Fibroblast of villous mesenchyme (primary cell): Measurements from ENCODE around the gene GBE1. TPM values are rescaled to one million over a fixed set of nuclear protein-coding genes. Genes with fewer than 3 reads are reported as not detected.
A peak's percentile ranks its signal among the peaks of the same experiment; 100 is the strongest.

Experiments
- DNase-seq: peaks from one replicate; pipeline ENCODE4 v3.0.0-alpha.2; 2010; ENCODE audit warnings: low read depth
- H3K4me3 ChIP-seq: 2 replicates; pipeline ENCODE4 v1.5.1; 2011; ENCODE audit warnings: low read depth, mild to moderate bottlenecking, low read length
- CTCF ChIP-seq: IDR thresholded peaks from 2 replicates; pipeline ENCODE4 v1.5.1; 2012; ENCODE audit warnings: low read depth, mild to moderate bottlenecking, low read length; ENCODE audit not compliant: insufficient read depth
- total RNA-seq: library from RNA; depleted of rRNA; stranded (reverse); fragments of >200 nt; gene quantifications from 2 replicates; pipeline ENCODE4 v1.2.3, GENCODE V29; 2012

Gene GBE1
- total RNA-seq, 1 donor, result 231 TPM

GRCh38 chr3:81643721-81644120 is 117.7 kb downstream of the GBE1 start:
- DNase-seq, result peak; percentile 40
- TF ChIP-seq CTCF, result peak; percentile 45
- no peak overlapping the region for H3K4me3 ChIP-seq

- no peak overlapping the region for H3K4me3 ChIP-seq
- no peak for TF ChIP-seq CTCF
- DNase-seq, result no peak
Observed at GRCh38 chr3:81638480-81638879, 123.0 kb downstream of the GBE1 start.

DNA sequence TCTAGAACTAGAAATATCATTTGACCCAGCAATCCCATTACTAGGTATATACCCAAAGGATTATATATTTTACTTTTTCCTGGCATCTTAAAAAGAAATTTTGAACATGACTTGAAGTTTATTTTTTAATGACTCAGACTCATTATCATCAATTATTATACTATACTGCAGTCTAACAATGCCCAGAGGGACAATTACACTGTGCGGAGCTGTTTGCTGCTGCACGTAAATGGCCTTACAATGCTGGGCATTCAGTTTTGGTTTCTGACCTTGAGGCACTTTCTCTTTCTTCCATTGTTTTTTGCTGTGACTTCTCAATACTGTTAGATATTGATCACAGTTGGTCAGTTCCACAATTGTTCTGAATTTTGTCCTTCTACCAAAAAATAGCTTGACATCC is 128.8 kb downstream of the GBE1 start:
- no peak for DNase-seq
- TF ChIP-seq CTCF, result no peak
- H3K4me3 ChIP-seq, result no peak overlapping the region

GRCh38 chr3:81624756-81625155 is 136.7 kb downstream of the GBE1 start:
- DNase-seq, result no peak
- no peak overlapping the region for H3K4me3 ChIP-seq
- TF ChIP-seq CTCF, result no peak

DNA sequence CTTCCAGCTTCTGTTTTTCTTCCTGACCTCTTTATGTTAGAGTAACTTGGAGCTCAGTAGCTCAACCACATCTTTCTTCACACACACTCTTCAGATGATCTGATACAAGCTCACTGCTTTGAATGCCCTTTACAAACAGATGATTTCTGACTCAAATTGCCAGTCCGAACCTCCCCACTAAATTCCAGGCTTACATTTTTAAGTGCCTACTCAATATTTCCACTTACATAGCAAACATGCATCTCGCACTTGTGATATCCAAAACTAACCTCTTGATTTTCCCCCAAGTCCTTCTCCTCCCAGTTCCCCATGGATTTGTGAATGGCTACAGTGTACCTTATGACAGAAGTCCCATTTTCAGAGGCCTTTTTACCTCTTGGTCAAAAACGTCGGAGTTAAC is 139.1 kb downstream of the GBE1 start:
- no peak for TF ChIP-seq CTCF
- peak; percentile 3 for DNase-seq
- H3K4me3 ChIP-seq, result no peak overlapping the region

GRCh38 chr3:81621277-81621676 is 140.2 kb downstream of the GBE1 start:
- no peak overlapping the region for H3K4me3 ChIP-seq
- TF ChIP-seq CTCF, result no peak
- no peak for DNase-seq

GRCh38 chr3:81620849-81621248 is 140.6 kb downstream of the GBE1 start:
- TF ChIP-seq CTCF, result no peak
- no peak overlapping the region for H3K4me3 ChIP-seq
- DNase-seq, result no peak
